Cardiac muscle cell (in vitro differentiated cells and primary cell): Measurements from ENCODE around the gene PIEZO2. TPM values are rescaled to one million over a fixed set of nuclear protein-coding genes. Genes with fewer than 3 reads are reported as not detected.
A peak's percentile ranks its signal among the peaks of the same experiment; 100 is the strongest.

Source experiments
- DNase-seq, 2 donors: peaks; one replicate each; pipeline versions ENCODE4 v3.0.0 to v3.0.0-alpha.2; 2010 to 2017; ENCODE audit warnings: low read depth in 1 of 2, low spot score in 1 of 2
- H3K27ac ChIP-seq: fragments of 200-600 bp; sonication (generic); 2 replicates; pipeline ENCODE4 v1.5.1; 2016
- H3K27me3 ChIP-seq: fragments of 200-600 bp; sonication (generic); 2 replicates; pipeline ENCODE4 v1.6.0; 2016; ENCODE audit warnings: control low read depth
- H3K36me3 ChIP-seq: fragments of 200-600 bp; sonication (generic); 2 replicates; pipeline ENCODE4 v1.5.1; 2016; ENCODE audit warnings: control low read depth
- H3K4me1 ChIP-seq: fragments of 200-600 bp; sonication (generic); 2 replicates; pipeline ENCODE4 v1.8.1; 2017; ENCODE audit warnings: low read depth, mild to moderate bottlenecking, mixed run types
- H3K4me3 ChIP-seq: fragments of 200-600 bp; sonication (generic); 2 replicates; pipeline ENCODE4 v1.5.1; 2016; ENCODE audit warnings: mild to moderate bottlenecking
- H3K9me3 ChIP-seq: fragments of 200-600 bp; sonication (generic); 2 replicates; pipeline ENCODE4 v1.5.1; 2017; ENCODE audit warnings: low read depth, mild to moderate bottlenecking, control low read depth
- polyA plus RNA-seq: library from polyadenylated mRNA; unstranded; fragments of >200 nt; fragmentation: Nextera tagmentation; extraction: Ambion mirVana; gene quantifications from 2 replicates; pipeline ENCODE4 v1.2.1, GENCODE V29; 2016
- total RNA-seq: library from RNA; depleted of rRNA; stranded (reverse); fragments of >200 nt; gene quantifications from 2 replicates; pipeline ENCODE4 v1.2.3, GENCODE V29; 2016
- TF ChIP-seq, protein P1 (sequence below): IDR thresholded peaks from 2 replicates; pipeline ENCODE4 v1.5.1; 2012; ENCODE audit warnings: low read depth, mild to moderate bottlenecking, low read length

PIEZO2 gene
- total and polyA plus RNA-seq, 2 experiments from 2014 or later = 0.04 to 0.69 TPM

DNA sequence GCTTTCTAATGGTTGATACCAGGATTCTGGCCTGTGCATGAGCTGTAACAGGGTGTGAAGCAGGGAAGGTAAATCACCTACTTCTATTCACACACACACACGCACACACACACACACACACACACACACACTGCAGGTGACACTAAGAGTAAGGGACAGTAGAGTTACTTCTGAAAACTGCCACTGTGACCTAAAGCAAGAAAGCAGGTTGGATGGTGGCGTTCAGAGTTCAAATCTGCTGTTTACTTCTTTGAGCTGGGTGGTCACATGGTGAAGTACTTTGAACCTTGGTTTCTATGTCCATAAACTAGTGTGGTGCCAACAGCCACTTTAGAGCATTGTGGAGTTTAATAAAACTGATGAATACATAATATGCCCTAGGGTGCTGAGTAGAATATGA lies 248.0 kb downstream of the PIEZO2 start:
- H3K27me3 ChIP-seq = no peaks in the 10 kb centered on the region
- H3K4me1 ChIP-seq = no peaks in the 10 kb centered on the region
- TF ChIP-seq, protein P1, sequence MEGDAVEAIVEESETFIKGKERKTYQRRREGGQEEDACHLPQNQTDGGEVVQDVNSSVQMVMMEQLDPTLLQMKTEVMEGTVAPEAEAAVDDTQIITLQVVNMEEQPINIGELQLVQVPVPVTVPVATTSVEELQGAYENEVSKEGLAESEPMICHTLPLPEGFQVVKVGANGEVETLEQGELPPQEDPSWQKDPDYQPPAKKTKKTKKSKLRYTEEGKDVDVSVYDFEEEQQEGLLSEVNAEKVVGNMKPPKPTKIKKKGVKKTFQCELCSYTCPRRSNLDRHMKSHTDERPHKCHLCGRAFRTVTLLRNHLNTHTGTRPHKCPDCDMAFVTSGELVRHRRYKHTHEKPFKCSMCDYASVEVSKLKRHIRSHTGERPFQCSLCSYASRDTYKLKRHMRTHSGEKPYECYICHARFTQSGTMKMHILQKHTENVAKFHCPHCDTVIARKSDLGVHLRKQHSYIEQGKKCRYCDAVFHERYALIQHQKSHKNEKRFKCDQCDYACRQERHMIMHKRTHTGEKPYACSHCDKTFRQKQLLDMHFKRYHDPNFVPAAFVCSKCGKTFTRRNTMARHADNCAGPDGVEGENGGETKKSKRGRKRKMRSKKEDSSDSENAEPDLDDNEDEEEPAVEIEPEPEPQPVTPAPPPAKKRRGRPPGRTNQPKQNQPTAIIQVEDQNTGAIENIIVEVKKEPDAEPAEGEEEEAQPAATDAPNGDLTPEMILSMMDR = no peak
- no peaks in the 10 kb centered on the region for H3K9me3 ChIP-seq
- H3K27ac ChIP-seq = no peak overlapping the region
- no peak for DNase-seq
- no peak overlapping the region for H3K4me3 ChIP-seq
- H3K36me3 ChIP-seq = no peaks in the 10 kb centered on the region

DNA sequence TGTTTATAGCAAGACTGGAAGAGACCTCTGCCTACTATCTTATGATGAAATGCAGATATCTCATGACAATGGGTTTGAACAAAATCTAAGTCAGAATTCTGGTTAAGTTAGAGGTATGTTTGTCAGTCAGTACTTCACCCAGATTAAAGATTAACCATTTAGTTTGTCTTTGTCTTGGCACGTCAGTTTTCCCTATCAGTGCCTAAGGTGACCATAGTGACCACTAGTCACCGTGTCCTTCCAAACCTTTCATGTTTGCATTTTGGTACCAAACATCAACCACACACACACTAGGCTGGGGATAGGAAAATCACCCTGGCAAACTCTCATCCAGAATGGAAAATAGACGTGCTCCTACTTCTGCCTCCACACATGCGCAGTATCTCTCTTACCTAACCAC lies 248.9 kb downstream of the PIEZO2 start:
- no peak overlapping the region for H3K27ac ChIP-seq
- H3K4me3 ChIP-seq = no peak overlapping the region
- no peaks in the 10 kb centered on the region for H3K4me1 ChIP-seq
- no peak for DNase-seq
- H3K9me3 ChIP-seq = no peaks in the 10 kb centered on the region
- no peaks in the 10 kb centered on the region for H3K36me3 ChIP-seq
- TF ChIP-seq, protein P1 = no peak
- no peaks in the 10 kb centered on the region for H3K27me3 ChIP-seq

DNA sequence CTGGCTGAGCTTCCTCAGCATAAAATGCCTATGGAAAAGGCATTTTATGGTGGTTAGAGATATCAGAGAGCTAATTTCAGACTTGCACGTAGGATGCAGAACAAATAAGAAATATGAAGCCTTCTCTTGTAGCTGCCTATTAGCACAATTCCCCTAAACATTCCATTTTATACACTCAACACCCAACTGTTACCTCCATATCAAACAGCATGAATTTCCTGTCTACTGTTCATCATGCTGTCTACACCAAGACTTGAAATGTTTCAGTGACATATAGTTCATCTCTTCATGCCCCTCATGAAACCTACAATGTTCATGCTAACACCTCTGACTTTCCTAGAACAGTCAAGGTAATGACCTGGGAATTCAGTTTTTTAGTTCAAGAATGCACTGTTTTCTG lies 249.9 kb downstream of the PIEZO2 start:
- Histone ChIP-seq H3K9me3 (no peaks in the 10 kb centered on the region), H3K27ac (no peak overlapping the region), H3K36me3 (no peaks in the 10 kb centered on the region), H3K27me3 (no peaks in the 10 kb centered on the region), H3K4me1 (no peaks in the 10 kb centered on the region), H3K4me3 (no peak overlapping the region)
- DNase-seq = no peak
- TF ChIP-seq, protein P1 = no peak

DNA sequence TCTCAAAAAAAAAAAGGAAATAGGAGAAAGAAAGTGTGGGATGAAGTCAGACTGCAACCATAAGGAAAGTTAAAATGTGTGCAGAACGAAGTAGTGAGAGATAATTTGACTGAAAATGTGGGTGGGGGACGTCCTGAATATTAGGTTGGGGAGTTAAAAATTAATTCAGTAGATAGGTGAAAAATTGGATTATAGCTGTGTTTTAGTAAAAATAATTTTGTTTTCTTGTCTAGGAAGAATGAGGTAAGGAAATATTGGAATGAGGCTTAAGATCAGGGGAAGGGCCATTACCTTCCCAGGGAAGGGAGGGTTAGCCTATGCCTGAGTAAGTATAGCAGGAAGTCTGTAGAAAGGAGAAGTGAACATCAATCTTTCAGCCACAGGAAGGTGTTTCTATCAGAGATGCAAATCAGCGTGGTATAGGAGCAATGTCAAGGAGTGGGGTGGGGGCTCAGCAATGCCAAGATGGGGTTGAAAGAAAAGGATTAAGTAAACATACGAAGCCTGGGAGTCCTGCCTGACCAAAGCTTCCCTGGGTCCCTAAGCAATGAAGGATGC lies 250.9 kb downstream of the PIEZO2 start:
- Histone ChIP-seq H3K4me3 (no peak overlapping the region), H3K9me3 (no peaks in the 10 kb centered on the region), H3K36me3 (no peaks in the 10 kb centered on the region), H3K27ac (no peak overlapping the region), H3K27me3 (no peaks in the 10 kb centered on the region), H3K4me1 (no peaks in the 10 kb centered on the region)
- DNase-seq = no peak
- TF ChIP-seq, protein P1 = no peak

DNA sequence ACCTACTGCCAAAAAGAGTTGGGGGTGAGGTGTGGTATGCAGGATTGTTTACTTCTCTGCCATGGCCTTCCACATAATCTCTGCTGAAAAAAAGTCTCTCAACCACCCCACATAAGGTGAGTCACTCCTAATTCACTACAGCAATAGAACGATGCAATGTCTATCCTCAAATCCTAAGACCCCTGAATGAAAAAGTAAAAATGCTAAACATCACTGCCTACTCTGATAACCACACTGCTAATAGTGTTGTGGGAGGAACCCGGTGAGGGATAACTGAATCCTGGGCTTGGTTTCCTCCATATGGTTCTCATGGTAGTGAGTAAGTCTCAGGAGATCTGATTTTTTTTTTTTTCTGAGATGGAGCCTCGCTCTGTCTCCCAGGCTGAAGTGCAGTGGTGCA lies 252.5 kb downstream of the PIEZO2 start:
- DNase-seq = peak in 1 of 2 donors; percentile 5
- Histone ChIP-seq H3K27ac (no peak overlapping the region), H3K4me1 (no peaks in the 10 kb centered on the region), H3K4me3 (no peak overlapping the region), H3K9me3 (no peaks in the 10 kb centered on the region), H3K36me3 (no peaks in the 10 kb centered on the region), H3K27me3 (no peaks in the 10 kb centered on the region)
- TF ChIP-seq, protein P1 = no peak

DNA sequence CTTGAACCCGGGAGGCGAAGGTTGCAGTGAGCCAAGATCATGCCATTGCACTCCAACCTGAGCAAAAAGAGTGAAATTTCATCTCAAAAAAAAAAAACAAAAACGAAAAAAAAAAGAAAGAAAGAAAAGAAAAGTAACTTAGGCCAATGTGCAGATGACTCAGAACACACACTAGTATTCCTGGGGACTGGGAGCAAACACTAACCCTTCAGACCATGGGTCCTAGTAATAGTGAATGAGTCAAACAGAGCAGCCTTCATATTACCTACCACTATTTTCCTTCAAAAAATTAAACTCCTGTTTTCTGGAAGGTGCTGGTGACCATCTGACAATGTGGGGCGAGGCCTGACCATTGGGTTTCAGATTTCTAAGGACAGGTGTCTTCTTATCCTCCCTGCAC lies 253.4 kb downstream of the PIEZO2 start:
- TF ChIP-seq, protein P1 = no peak
- no peaks in the 10 kb centered on the region for H3K9me3 ChIP-seq
- no peaks in the 10 kb centered on the region for H3K27me3 ChIP-seq
- no peak overlapping the region for H3K4me3 ChIP-seq
- no peaks in the 10 kb centered on the region for H3K36me3 ChIP-seq
- H3K4me1 ChIP-seq = no peaks in the 10 kb centered on the region
- DNase-seq = no peak
- H3K27ac ChIP-seq = no peak overlapping the region
